Putamen (tissue), 1 donor: ENCODE data around the gene MCAM.

Experiments
- DNase-seq: peaks from one replicate; pipeline ENCODE4 v3.0.0-alpha.2; 2016; ENCODE audit warnings: low spot score

MCAM gene

DNA sequence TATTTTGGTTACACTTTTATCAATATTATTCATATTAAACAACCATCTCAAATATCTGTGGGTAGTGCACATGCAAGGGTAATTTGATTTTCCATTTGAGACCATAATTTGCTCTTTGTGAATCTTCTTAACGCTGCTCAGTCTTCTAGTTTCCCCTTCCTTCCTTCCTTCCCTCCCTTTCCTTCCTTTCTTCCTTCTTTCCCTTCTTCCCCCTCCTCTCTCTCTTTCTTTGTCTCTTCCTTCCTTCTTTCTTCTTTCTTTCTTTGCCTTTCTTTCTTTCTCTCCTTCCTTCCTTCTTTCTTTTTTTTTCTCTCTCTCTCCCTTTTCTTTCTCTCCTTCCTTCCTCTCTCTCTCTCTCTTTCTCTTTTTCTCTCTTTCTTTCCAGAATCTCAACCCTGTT lies 13.3 kb upstream of the MCAM start:
- DNase-seq, result no peak

DNA sequence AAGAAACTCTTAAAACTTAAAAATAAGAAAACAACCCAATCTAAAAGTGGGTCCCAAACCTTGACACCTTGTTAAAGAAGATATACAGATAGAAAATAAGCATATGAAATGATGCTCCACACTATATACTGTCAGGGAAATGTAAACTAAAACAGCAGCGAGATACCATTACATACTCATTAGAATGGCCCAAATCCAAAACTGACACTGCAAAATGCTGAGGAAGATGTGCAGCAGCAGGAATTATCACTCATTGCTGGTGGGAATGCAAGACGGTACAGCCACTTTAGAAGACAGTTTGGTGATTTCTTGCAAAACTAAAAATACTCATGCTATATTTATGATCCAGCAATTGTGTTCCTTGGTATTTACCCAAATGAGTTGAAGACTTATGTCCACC lies 12.4 kb upstream of the MCAM start:
- DNase-seq, result no peak

DNA sequence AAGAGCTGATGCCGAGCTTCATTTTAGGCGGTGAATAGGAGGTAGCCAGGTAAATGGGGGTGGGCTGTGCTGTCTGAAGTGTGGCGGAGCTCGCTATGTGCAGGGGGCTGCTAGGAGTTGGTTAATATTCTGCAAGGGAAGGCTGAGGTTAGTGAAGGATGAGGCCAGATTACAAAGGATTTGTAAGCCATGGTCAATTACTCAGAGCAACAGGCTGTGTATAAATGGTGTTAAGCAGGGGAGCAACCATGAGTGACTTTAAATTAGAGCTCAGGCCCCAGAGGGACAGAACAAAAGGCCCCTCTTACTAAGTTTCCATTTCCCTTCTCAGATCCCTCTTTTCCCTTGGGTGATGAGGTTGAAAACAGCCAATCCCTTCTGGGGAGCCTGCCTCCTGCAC lies 7.3 kb upstream of the MCAM start:
- DNase-seq, result no peak

DNA sequence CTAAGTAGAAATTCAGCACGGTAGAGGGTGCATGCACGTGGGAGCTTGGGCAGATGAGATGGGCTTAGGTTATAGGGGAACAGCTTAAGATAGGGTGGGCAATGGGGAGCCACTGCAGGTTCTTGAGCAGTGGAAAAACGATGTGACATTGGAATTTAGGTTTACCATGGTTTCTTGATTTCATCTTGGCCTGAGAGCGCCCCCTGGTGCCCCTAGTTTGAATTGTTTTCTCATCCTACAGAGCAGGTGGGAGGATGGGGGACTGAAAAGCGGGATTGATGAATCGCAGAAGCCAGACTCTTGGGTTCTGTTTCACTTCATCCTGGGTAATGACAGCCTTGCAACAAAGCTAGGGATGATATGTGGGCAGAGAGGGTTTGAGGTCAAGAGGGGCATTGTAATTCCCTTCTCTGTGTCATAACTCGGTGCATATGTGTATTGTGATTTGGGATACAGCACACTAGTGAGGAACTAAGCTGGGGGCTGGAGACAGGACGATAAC lies 6.7 kb upstream of the MCAM start:
- peak; percentile 71 for DNase-seq

GRCh38 chr11:119322921-119323531 lies 6.1 kb upstream of the MCAM start:
- no peak for DNase-seq

- no peak for DNase-seq
These were observed 5.4 kb upstream of the MCAM start for GRCh38 chr11:119322360-119322739.

DNA sequence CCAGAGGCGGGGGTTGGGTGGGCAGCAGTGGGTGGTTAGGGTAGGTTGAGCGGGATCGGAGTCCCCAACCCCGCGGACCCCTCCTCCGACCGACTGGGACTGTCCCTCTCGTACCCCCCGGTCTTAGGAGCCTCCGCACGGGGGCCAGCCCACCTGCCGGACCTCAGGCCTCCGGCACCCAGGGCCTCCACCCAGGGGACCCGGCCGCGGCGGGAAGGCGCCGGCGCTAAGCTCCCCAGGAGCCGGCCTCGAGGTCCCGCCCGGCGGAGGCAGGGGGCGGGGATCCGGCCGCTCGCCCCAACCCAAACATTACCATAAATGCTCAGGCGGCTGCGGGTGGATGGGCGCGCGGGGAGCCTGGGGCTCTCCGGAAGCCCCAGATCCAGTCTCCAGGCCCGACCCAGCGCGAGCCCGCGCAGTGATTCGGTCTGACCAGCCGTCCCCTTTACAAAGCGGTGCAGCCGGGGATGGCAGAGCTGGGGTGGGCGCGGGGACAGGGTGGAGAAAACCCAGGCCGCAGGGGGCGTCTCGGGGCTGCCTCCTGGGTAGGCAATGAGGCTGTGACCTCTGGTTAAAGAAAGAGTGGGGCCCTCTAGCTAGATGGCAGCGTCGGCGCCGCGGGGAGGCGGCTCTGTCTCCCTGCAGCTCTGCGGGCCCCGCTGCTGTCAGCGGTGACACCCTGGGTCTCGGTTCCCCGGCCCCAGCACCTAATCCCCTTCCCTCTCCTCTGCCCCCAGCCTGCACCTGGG lies 4.0 kb upstream of the MCAM start:
- no peak for DNase-seq

GRCh38 chr11:119320240-119320775 lies 3.4 kb upstream of the MCAM start:
- peak; percentile 84 for DNase-seq

DNA sequence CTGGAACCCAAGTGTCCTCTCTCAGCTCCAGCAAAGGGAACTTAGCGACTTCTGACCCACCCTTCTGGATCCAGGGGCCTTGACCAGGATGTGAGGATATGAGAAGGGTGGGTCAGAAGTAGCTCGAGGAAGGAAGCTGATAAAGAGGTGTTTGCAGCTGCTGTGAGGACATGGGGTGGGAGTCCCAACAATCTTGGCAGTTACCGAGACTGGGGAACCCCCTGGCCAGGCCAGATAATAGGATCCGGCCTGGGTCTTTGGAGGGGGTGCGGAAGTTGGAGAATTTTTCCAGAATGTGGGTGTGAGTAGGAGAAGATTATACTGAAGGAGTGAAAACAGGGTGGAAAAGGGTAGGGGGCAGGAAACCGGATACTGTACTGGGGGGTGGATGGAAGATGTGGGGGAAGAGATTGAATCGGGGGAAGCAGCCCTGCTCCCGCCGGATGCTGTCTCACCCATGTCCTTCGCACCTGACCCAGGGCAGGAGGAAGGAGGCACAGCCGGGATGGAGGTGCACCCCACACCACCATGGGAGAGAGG lies 2.8 kb upstream of the MCAM start:
- DNase-seq, result no peak

GRCh38 chr11:119319136-119319699 lies 2.3 kb upstream of the MCAM start:
- DNase-seq, result no peak

- DNase-seq, result no peak
These were observed 1.6 kb upstream of the MCAM start for GRCh38 chr11:119318240-119319135.

GRCh38 chr11:119317592-119318239 lies 786 bp upstream of the MCAM start:
- DNase-seq, result no peak

GRCh38 chr11:119316016-119316728 lies 758 bp downstream of the MCAM start:
- peak; percentile 88 for DNase-seq

GRCh38 chr11:119315131-119316015 lies 1.6 kb downstream of the MCAM start:
- peak; percentile 84 for DNase-seq

- no peak for DNase-seq
These were observed 2.2 kb downstream of the MCAM start for GRCh38 chr11:119314726-119315125.

DNA sequence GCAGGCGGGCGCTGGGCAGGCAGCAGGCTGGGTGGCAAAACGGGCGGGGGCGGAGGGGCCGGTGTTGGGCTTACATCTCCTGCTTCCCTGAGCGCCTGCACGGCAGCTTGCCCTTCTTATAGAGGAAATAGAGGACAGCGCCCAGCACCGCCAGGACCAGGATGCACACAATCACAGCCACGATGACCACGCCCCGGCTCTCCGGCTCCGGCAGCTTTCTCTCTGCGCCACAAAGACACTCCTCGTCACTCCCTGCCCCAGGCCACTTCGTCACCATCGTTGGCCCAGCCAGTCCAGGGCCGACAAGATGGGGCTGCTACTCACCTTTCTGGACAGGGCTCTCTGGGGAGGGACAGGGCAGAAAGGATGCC lies 6.3 kb downstream of the MCAM start:
- DNase-seq, result no peak

DNA sequence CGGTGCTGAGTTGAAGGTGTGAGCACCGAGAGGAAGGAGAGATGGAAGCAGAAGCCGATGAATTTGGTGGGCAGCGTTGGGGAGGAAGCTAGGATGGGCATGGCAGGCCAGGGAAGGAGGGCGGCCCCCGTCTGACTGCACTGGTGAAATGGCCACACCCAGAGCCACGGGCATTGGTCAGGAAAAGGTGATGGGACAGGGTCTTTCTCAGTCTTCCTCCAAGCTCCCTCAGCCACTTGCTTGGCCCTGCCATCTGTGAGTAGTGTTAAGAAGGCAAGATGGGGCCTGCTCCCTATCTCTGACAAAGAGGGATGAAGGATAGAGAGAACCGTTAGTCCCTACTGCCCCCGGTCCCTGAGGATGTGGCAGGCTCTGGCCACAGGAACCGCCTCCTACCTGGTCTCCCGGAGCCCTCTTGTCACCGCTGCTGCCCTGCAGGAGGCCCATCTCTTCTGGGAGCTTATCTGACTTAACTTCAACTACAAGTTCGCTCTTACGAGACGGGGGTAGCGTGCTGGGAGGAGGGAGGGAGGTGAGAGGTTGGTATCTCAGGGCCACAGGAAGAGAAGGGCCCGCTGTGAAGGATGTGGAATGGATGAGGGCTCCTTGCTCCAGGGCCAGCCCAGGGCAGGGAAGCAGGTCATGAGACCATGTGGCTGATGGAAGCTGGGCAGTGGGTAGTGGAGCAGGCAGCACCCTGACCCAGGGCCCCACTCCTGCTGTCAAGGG lies 6.8 kb downstream of the MCAM start:
- no peak for DNase-seq

- no peak for DNase-seq
These were observed 7.5 kb downstream of the MCAM start for GRCh38 chr11:119309411-119309810.

DNA sequence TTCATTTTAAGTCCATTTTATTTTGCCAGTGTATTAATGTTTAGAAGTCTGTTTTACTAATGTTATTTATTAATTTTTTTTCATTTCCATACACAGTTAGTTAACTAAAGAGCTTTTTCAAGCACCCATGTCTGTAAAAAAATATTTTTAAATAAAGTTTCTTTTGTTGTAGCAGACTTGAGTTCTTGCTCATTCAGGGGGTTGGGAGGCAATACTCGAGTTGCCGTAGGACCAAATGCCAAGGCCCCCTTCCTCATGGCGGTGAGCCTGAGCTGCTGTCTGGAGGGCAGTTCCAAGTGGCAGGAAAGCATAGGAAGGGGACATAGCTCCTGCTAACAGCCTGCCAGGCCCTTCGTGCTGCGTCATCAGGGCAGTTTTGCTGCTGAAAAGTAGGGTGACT lies 9.0 kb downstream of the MCAM start:
- DNase-seq, result no peak
